Osteocyte (in vitro differentiated cells): ENCODE data around the gene ADAMTSL3. TPM values are rescaled to one million over a fixed set of nuclear protein-coding genes. Genes with fewer than 3 reads are reported as not detected.

Experiments
- DNase-seq: peaks from one replicate; pipeline ENCODE4 v3.0.0; 2021; ENCODE audit warnings: mixed read lengths; ENCODE audit not compliant: unreplicated experiment; ENCODE audit errors: extremely low spot score
- H3K27ac Mint-ChIP-seq: one replicate; pipeline ENCODE4 v1.8.0; 2021; ENCODE audit warnings: mild to moderate bottlenecking, mixed read lengths; ENCODE audit not compliant: unreplicated experiment
- H3K27me3 Mint-ChIP-seq: one replicate; pipeline ENCODE4 v1.8.0; 2021; ENCODE audit warnings: mixed read lengths; ENCODE audit not compliant: unreplicated experiment
- H3K36me3 Mint-ChIP-seq: one replicate; pipeline ENCODE4 v1.8.0; 2021; ENCODE audit warnings: mixed read lengths; ENCODE audit not compliant: unreplicated experiment
- H3K4me1 Mint-ChIP-seq: one replicate; pipeline ENCODE4 v1.8.0; 2021; ENCODE audit warnings: mixed read lengths; ENCODE audit not compliant: unreplicated experiment
- H3K4me3 Mint-ChIP-seq: one replicate; pipeline ENCODE4 v1.8.0; 2021; ENCODE audit warnings: mild to moderate bottlenecking, moderate library complexity, mixed read lengths; ENCODE audit not compliant: unreplicated experiment
- H3K9me3 Mint-ChIP-seq: one replicate; pipeline ENCODE4 v1.8.0; 2021; ENCODE audit warnings: mixed read lengths; ENCODE audit not compliant: unreplicated experiment
- CTCF ChIP-seq: fragments of 200-600 bp; sonication (generic); IDR thresholded peaks from 2 replicates; pipeline ENCODE4 v1.5.0; 2021; ENCODE audit warnings: antibody characterized with exemption, mild to moderate bottlenecking, moderate library complexity
- total RNA-seq: library from RNA; stranded (reverse); gene quantifications from 2 replicates; pipeline ENCODE4 v1.2.1, GENCODE V29; 2021

ADAMTSL3 gene
- total RNA-seq, 1 donor from 2014 or later = not detected

GRCh38 chr15:83830381-83830780, 176.5 kb downstream of the ADAMTSL3 start:
- no peak overlapping the region for H3K27ac Mint-ChIP-seq
- H3K4me1 Mint-ChIP-seq = no peaks in the 10 kb centered on the region
- H3K27me3 Mint-ChIP-seq = no peaks in the 10 kb centered on the region
- peaks cover 7% of the 10 kb centered on the region for H3K9me3 Mint-ChIP-seq
- no peak for DNase-seq
- no peak for TF ChIP-seq CTCF
- H3K36me3 Mint-ChIP-seq = no peaks in the 10 kb centered on the region
- H3K4me3 Mint-ChIP-seq = no peak overlapping the region

- no peaks in the 10 kb centered on the region for H3K36me3 Mint-ChIP-seq
Measured at GRCh38 chr15:83833569-83833968, 179.6 kb downstream of the ADAMTSL3 start.

GRCh38 chr15:83835479-83835878, 181.6 kb downstream of the ADAMTSL3 start:
- H3K4me1 Mint-ChIP-seq = no peaks in the 10 kb centered on the region
- H3K9me3 Mint-ChIP-seq = peaks cover 3% of the 10 kb centered on the region
- H3K4me3 Mint-ChIP-seq = no peak overlapping the region
- no peak for TF ChIP-seq CTCF
- H3K27me3 Mint-ChIP-seq = no peaks in the 10 kb centered on the region
- DNase-seq = no peak
- H3K36me3 Mint-ChIP-seq = no peaks in the 10 kb centered on the region
- H3K27ac Mint-ChIP-seq = no peak overlapping the region

More at GRCh38 chr15:83833569-83833968, 179.6 kb downstream of the ADAMTSL3 start:
- H3K9me3 Mint-ChIP-seq = no peaks in the 10 kb centered on the region
- no peaks in the 10 kb centered on the region for H3K27me3 Mint-ChIP-seq
- DNase-seq = no peak
- H3K27ac Mint-ChIP-seq = no peak overlapping the region
- no peak overlapping the region for H3K4me3 Mint-ChIP-seq
- TF ChIP-seq CTCF = no peak
- H3K4me1 Mint-ChIP-seq = no peaks in the 10 kb centered on the region

GRCh38 chr15:83837945-83838571, 184.1 kb downstream of the ADAMTSL3 start:
- Mint-ChIP-seq H3K27ac (no peak overlapping the region), H3K4me3 (no peak overlapping the region)
- DNase-seq = no peak

GRCh38 chr15:83838763-83839162, 184.8 kb downstream of the ADAMTSL3 start:
- Mint-ChIP-seq H3K9me3 (peaks cover 3% of the 10 kb centered on the region), H3K27me3 (no peaks in the 10 kb centered on the region), H3K4me3 (no peak overlapping the region), H3K27ac (no peak overlapping the region), H3K36me3 (no peaks in the 10 kb centered on the region), H3K4me1 (no peaks in the 10 kb centered on the region)
- no peak for DNase-seq
- TF ChIP-seq CTCF = no peak

More at GRCh38 chr15:83837945-83838571, 184.1 kb downstream of the ADAMTSL3 start:
- Mint-ChIP-seq H3K36me3 (no peaks in the 10 kb centered on the region), H3K27me3 (no peaks in the 10 kb centered on the region), H3K9me3 (peaks cover 3% of the 10 kb centered on the region), H3K4me1 (no peaks in the 10 kb centered on the region)
- TF ChIP-seq CTCF = peak; percentile 36
